HG02571 (cell line): ENCODE data around the gene FCER2.
"Not testable (repeated sequence)": the region's sequence is repeated elsewhere in the genome, so short reads cannot be mapped to it uniquely, and the experiment has no call there.

ENCODE experiments used
- ATAC-seq: cut with Tn5 transposase; IDR thresholded peaks from one replicate; pipeline ENCODE4 v1.9.1; 2021; ENCODE audit warnings: mild to moderate bottlenecking, moderate library complexity; ENCODE audit not compliant: unreplicated experiment

Gene FCER2, protein sequence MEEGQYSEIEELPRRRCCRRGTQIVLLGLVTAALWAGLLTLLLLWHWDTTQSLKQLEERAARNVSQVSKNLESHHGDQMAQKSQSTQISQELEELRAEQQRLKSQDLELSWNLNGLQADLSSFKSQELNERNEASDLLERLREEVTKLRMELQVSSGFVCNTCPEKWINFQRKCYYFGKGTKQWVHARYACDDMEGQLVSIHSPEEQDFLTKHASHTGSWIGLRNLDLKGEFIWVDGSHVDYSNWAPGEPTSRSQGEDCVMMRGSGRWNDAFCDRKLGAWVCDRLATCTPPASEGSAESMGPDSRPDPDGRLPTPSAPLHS

DNA sequence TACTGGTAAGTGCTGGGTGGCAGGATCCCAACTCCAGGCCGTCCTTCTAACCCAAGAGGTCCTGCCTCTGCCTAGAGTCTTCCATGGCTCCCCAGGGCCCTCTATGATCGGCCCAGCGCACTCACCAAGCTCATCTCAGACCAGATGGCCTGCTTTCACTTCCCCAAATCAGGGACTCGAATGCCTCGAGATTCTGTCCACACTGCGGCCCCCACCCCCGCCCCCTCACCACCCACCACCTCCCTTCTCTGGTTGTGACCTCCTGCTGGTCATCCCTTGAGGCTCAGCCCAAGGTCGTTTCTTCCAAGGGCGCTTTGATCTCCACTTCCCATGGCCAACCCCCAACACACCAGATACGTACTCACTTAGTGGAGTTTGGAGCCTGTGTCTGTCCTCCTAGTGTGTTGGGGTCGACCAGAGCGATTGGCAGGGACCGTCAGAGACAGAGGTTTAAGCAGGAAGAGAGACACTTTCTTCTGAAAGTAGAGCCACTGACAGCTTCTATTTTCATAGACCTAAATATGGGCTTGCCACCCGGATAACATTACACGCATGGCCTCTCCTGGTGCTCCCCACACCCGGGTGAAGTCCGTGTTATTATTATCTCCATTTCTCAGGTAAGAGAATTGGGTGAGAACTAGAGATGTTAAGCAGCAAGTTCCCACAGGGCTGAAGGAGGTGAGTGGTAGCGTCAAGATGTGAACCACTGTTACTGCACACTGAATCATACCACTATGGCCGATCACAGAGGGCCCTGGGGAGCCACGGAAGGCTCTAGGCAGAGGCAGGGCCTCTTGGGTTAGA lies at the start of gene FCER2:
TSS of gene FCER2 (minus strand) at position 478 of the 804 bp plus-strand sequence. CDS start 2,371 bp downstream, outside the sequence.
- ATAC-seq = no peak

DNA sequence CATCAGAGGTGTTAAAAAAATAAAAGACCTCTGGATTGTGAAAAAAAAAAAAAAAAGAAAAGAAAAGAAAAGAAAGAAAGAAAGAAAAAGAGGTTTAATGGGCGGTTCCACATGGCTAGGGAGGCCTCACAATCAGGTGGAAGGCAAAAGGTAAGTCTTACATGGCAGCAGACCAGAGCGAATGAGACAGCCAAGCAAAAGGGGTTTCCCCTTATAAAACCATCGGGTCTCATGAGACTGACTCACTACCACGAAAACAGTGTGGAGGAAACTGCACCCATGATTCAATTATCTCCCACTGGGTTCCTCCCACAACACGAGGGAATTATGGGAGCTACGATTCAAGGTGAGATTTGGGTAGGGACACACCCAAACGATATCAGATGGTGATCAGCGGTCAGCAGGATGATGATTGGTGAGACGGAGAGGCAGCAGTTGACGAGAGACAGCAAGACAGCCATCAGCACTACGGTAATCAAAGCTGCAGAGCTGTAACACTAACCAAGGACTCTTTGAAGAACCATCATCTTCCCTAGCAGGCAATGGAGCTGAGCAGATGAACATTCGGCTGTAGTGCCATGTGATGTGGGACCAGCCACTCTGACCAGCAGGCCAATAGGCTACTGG lies 49.3 kb upstream of the FCER2 start:
- no peak for ATAC-seq

DNA sequence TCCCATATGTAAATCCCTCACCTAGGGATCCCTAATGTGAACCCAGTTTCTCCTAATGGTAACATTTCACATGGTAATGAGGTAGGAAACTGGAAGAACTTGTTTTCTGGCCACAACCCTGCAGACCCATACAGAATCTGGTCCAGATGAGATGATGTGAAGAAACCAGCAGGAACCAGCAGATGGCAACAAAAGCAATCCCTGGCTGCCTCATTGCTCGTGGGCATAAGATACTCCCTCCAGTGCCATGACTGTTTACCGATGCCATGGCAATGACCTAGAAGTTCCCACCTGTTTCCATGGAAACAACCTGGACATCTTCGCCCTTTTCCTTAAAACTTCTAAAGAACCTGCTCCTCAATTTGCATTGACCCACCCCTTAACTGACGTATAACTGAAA lies 46.8 kb upstream of the FCER2 start:
- no peak for ATAC-seq

DNA sequence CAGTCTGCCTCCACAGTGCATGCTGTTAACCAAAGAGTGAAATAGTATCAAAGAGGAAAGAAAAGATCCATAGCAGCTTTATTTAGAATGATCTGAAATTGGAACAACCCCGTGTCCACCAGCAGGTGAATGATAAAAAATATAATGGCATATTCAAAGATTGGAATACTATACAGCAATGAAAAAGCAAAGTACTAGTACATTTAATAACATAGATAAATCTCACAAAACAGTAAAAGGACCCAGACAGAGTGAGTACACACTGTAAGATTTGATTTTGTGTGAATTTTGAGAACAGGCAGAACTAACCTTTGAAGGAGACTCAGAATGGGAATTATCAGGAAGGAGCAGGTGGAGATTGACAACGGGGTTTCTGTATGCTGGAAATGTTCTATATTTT lies 46.2 kb upstream of the FCER2 start:
- no peak for ATAC-seq

DNA sequence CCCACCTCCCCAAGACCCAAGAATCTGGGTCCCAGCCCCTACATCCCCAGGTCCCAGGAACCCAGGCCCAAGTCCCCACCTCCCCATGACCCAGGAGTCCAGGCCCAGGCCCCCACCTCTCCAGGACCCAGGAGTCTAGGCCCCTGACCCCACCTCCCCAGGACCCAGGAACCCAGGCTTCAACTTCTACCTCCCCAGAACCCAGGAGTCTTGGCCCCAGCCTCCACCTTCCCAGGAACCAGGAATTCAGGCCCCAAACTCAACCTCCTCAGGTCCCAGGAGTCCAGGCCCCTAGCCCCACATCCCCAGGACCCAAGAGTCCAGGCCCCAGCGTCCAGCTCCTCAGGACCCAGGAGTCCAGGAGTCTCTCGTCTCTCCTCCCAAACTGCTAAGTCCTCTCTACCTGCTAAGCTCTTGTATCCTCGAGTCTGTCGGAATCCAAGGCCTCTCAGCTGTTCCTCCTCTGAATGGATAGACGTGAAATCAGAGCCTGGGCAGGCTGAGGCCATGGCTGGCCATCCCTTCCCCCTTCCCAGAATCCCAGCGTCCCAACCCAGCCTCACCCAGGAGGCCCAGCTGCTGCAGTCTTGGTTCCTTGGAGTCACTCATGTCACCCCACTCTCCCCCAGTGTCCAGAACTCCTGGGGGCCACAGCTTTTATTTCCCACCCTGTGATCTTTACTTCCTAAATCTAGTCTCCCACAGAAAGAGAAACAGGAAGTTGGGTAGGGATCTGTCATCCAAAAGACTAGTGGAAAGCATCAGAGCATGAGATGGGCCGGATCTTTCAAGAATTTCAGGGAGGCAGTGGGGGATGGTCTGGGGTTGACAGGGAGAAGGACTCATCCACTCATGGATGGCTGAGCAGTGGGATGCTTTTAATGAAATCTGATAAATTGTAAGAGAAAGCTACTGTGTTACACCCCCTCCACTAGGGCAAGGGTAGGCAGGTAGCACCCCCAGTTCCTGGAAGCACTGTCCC lies 45.3 kb upstream of the FCER2 start, which contains the start of gene CD209:
TSS of gene CD209 (minus strand) at position 632 of the 982 bp plus-strand sequence. CDS start at position 609, 23 bp downstream.
- no peak for ATAC-seq

DNA sequence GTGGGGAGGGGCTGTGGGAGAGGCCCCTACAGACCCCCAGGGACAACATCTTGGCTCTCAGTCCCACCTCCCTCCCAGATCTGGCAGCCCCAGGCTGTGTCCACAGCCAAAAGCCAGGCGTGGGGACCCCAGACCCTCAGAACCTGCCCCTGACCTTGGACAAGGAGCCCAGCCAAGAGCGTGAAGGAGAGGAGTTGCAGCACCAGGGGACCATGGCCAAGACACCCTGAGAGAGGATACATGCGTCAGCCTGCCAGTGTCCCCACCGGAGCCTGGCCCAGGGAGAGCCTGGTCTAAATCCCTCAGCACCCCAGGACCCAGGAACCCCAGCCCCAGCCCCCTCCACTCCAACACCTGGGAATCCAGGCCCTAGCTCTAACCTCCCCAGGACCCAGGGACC lies 44.4 kb upstream of the FCER2 start:
- not testable (repeated sequence) for ATAC-seq

DNA sequence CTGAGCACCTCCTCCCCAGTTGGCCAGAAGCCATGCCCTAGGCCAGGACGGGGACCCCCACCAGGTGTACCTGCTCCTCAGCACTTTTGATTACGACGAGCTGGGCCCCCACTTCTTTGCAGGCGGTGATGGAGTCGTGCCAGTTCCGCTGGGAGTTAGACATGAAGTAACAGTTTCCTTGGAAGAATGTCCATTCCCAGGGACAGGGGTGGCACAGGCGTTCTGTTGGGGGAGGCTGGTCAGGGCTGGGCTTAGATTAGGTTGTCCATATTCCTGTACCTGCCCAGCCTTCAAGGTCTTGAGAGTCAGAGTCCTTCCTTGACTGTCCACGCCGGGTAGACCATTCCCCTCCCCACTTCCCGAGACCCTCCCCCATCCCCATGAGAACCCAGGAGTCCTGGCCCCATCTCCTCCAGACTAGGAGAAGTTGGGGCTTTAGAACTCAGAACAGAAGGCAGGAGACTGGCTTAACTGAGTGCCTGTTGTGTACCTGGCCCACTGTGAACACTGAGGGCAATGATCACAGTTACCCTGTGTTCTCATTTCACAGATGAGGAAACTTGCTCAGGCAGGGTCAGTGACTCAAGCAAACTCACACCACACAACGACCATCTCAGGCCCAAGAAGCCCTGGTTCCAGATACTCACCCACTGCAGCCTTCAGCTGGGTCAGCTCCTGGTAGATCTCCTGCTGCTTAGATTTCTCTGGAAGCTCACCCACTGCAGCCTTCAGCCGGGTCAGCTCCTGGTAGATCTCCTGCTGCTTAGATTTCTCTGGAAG lies 43.1 kb upstream of the FCER2 start:
- no peak for ATAC-seq

DNA sequence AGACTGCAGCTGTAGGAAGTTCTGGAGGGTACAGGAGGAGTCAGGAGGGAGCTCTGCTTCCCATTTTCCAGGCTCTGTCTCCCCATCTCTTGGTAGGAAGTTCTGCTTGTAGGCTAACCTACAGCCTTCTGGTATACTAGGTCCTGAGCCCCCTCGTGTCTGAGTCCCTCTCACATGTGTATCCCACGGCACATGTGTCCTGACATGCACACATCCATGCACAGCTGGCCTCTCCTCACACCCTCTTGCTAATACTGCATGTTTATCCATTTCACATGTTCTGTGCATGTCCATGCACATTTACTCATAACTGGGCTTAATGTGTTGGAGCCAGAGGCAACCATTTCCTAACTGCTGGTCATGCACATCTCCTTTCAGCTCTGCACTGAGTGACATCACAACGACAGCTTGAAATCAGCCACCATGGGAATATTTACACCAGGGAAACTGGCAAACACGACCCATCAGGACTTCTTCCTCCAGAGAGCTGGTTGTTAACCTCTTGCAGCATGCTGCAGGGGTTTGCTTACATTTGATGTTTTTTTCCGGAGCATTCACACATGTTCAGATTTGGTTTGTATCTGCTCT lies 42.4 kb upstream of the FCER2 start:
- no peak for ATAC-seq

DNA sequence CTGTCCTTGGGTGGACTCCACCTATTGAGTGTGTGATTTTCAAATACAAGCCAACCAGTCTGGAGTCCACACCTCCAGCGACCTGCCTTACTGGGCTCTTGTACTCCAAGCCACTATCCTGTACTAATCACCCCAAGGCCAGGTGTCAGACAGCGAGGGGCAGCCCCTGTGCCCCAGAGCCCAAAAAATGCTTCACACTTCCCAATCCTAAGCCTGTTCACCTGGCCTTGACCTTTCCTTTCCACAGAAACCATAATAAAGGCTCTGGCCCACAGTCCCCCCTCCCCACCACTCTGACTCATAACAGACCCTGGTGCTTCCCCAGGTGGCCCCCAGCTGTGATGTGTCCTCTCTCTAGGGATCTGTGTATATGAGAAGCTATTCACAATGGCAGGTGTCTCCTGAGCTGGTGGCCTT lies 41.5 kb upstream of the FCER2 start:
- ATAC-seq = peak; percentile 54

DNA sequence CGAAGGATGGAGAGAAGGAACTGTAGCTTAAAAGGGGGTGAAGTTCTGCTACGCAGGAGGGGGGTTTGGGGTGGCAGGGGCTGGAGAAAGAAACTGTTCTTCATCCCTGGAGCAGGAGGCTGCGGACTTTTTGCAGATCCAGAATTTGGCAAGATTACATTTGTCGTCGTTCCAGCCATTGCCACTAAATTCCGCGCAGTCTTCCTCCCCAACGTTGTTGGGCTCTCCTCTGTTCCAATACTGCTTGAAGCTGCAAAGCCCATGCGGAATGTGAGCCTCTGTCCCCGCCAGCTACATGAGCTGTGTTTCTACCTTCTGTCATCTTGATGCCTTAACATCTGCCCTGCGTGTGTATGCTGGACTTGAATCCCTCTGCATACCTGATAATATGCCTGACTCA lies 41.1 kb upstream of the FCER2 start:
- no peak for ATAC-seq

DNA sequence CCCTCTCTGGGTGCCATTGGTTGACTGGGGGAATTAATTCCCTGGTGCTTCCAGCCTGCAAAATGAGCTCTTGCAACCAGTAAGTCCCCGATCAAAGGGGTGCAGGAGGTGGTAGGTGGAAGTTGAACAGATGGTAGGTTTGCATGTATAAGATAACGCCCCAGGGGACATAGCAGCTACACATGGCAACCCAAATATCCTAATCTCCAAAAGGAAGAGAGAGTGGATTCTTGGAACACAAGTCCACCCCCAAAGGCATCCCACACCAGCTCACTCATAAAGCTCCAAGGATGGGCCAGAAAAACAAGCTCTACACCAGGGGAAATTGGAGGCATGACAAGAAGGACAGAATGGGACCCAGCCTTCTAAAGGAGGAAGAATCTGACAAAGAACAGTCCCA lies 40.6 kb upstream of the FCER2 start:
- ATAC-seq = no peak

DNA sequence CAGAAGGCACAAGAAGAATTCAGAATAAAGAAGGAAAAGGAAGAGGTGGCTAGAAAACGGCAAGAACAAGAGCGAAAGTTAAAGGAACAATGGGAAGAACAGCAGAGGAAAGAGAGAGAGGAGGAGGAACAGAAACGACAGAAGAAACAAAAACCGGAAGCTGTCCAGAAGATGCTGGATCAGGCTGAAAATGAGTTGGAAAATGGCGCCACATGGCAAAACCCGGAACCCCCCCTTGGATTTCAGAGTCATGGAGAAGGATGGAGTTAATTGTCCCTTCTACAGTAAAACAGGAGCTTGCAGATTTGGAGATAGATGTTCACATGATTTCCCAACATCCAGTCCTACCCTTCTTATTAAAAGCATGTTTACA lies 38.7 kb upstream of the FCER2 start:
- no peak for ATAC-seq

DNA sequence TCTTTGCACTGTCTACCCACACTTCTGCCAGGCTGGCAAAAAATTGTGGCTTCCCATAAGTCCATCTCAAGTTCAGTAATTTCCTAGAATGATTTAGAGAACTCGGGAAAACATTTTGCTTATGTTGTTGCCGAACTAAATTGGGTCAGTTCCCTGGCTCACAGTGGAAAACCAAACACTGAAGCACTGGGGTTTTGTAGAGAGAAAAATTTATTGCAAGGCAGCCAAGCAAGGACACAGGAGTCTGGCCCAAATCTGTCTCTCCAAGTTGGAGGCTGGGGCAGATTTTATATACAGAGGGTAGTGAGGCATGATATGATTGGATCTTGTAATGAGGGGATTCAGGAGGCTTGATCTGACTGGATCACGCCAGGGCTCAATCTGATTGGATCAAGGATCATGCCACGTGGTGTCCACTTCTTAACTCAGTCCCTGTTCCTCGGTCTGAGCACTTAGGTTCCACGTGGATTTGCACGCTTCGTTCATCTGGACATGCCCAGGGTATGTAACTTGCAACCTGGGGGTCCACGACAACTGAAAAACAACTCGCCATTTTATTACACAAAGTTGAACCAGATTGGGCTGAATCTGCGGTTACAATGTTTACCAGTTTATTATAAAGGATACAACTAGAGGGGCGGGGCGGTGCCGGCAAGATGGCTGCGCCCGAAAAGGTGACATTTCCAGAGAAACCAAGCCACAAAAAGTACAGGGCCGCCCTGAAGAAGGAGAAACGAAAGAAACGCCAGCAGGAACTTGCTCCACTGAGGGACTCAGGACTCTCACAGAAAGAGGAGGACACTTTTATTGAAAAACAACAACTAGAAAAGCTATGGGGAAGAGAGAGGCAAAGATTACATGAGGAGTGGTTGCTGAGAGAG lies 38.1 kb upstream of the FCER2 start:
- no peak for ATAC-seq

DNA sequence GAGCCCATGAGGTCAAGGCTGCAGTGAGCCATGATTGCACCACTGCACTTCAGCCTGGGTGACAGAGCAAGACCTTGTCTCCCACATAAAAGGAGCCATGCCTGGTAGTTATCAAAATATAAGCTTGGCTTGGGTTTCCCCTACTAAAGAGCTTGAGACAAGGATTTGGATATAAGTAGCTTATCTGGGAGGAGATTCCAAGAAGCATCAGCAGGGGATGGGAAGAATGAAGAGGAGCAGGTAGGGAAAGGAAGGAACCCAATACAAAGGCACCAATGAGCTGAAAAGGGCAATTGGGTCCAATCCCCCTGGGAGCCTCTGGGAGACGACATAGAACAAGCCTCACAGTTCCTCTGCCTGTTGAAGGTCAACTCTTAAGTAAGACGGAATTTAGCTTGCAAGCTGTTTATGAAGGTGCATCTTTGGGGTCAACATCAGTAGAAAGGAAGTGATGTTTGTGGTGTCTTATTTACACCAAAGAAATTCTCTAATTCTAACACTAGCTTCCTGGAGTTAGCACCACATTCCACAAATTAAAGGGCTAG lies 37.4 kb upstream of the FCER2 start:
- no peak for ATAC-seq

DNA sequence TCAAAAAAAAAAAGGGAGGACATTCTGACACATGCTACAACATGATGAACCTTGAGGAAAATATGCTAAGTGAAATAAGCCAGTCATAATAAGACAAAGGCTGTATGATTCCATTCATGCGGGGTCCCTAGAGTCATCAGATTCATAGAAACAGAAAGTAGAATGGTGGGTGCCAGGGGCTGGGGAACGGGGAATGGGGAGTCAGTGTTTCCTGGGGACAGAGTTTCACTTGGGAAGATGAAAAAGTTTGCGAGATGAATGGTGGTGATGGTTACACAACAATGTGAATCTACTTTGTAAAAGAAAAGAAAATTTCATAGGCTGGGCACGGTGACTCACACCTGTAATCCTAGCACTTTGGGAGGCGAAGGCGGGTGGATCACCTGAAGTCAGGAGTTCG lies 36.1 kb upstream of the FCER2 start:
- ATAC-seq = no peak

DNA sequence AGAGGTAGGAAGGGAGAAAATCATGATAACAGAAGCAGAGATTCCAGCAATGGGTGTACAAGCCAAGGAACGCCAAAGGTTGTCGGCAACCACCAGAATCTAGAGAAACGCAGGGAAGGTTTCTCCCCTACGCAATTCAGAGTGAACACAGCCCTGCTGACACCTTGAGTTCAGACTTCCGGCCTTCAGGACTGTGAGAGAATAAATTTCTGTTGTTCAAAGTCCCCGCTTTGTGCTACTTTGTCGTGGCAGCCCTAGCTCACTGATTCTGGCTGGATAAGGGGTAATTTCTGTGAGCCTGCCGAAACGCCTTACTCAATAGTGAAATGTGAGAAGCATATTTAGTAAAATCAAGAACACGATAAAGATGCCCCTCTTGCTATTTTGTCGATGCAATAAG lies 35.3 kb upstream of the FCER2 start:
- ATAC-seq = no peak

DNA sequence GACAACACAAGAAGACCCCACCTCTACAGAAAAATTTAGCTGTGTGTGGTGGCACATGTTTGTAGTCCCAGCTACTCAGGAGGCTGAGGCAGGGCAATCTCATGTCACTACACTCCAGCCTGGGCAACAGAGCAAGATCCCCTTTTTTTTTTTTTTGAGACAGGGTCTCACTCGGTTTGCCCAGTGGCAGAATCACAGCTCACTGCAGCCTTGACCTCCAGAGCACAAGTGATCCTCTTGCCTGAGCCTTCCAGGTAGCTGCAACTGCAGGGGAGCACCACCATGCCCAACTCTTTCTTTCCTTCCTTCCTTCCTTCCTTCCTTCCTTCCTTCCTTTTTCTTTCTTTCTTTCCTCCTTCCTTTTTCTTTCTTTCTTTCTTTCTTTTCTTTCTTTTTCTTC lies 34.2 kb upstream of the FCER2 start:
- ATAC-seq = no peak
